Measurements from ENCODE around the gene MORN4.
"Not testable (repeated sequence)": the region's sequence is repeated elsewhere in the genome, so short reads cannot be mapped to it uniquely, and the experiment has no call there.

The MORN4 gene

DNA sequence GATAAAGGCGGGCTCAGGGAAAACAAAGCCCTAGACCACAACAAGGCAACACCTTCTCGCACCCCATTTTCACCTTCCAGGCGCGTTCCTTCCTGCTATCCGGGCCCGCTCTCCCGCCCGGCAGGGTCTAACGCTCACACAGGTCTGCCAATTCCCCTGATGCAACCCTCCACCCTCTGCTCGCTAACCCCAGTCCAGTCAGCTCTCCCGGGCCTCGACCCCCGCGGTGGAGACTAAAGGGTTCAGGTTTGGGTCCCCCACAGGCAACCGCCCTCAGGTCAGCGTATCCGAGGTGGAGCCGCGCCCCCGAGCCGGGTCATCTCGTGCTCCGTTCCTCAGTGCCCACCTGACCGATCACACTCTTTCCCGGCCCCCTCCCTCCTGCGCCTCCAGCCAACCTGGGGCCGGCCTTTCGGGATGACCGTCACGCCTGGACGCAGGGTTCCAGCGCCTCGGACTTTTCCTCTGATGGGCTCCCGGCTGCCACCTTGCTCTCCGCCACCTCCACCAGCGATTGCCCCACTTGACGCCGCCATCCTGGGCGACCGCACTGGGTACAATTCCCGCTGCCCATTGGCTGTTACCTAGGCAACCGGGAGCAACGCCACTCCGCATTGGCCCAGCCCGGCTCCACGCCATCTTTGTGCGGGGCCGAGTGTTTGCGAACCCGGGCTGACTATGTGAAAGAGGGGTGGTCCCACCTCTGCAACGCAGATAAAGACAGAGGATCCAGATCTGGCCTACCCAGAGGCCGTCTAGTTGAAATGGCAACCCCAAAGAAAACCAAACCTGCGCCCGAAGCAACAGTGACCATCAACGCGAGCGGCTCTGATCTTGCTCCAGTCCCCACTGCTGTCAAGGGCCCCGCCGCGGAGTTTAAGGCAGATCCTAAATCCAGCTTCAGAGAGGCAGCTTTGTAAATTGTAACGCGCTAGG is at the start of gene MORN4:
TSS of gene MORN4 (minus strand) at position 552 of the 936 bp plus-strand sequence. CDS start 13,847 bp downstream, outside the sequence.
- peak; percentile 91 for DNase-seq

DNA sequence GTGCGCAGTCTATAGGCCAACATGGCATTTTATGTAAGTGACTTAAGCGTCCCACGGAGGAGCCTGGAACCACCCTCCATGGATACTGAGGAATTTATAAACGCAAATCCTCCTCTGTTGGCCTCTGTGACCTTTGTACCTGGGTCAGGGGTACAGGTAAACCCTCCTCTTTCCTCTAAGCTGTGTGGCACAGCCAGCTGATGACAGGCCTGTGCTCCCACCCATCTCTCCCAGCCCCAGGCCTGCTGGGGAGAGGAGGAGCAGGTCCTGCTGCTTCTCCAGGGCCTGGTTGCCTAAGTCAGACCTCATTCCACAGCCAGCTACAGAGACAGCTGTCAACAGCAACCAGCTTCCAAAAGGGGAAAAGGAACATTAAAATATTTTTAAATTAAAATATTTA is 48.7 kb upstream of the MORN4 start:
- no peak for DNase-seq

DNA sequence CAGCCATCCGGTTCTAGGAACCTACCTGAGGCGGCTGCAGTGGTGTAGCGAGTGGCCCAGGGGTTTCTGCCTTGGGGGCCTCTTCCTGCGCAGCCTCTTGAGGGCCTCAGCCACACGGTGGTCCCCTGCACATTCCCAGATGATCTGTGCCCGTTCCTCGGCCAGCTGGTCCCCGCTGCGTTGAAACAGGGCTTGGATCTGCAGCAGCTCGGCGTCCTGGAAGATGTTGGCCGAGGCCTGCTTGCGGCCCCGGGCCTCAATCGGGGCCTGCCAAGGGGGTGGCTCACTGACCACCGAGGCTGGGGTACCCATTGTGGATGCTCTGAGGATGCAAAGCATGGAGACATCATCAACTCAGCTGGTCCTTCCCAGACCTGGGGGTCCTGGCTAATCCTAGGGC is 46.3 kb upstream of the MORN4 start:
- no peak for DNase-seq

DNA sequence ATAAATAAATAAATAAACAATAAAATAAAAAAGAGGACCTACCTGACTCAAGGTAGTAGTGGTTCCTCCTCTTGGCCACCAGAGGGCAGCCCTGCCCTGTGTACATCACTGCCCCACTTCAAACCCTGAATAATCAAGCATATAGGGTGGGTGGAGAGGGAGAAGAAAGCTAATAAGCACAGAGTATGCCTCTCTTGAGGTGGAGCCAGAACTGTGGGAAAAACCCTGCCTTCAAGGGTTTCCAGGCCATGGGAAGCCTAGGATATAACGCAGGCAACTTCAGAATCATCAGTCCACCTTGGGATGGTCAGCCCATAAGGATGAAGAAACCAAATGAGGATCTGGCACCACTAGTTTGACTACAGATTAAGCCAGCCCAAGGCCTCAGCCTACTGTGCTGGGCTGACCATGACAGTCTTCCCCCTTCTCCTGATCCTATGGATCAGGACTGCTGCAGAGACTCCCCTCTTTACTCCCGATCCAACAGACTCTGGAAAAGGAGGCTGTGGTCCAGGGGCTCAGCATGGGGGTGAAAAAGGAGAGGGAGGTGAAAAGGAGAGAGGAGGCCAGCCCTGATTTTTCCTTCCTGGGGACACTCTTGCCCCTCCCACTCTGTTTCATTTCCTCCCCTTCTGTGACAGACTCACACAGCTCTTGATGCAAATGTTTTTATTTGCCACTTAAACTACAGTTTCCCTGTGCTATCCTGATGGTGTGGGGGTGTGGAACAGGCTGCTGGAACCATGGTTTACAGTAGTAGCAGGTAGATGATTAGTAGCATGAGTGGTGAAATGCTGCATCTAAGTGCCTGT is 43.7 kb upstream of the MORN4 start:
- DNase-seq = peak; percentile 47

DNA sequence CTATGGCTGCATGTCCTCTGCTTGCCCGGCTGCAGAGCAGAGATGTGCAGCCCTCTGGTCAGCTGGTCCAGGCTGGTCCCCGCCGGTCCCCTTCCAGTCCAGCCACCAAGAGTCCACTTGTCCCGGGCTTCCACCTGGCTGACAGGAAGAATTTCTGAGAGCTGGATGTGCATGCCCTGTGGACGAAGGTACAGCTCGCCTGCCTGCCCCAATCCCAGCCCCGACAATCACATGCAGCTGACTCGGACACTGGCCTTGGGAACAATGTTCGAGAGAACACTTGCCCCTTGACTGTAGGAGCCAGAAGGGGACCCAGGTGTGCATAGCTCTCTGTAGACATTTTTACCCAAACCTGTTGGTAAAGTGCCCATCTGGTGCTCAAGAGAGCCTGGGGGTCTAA is 41.9 kb upstream of the MORN4 start:
- no peak for DNase-seq

DNA sequence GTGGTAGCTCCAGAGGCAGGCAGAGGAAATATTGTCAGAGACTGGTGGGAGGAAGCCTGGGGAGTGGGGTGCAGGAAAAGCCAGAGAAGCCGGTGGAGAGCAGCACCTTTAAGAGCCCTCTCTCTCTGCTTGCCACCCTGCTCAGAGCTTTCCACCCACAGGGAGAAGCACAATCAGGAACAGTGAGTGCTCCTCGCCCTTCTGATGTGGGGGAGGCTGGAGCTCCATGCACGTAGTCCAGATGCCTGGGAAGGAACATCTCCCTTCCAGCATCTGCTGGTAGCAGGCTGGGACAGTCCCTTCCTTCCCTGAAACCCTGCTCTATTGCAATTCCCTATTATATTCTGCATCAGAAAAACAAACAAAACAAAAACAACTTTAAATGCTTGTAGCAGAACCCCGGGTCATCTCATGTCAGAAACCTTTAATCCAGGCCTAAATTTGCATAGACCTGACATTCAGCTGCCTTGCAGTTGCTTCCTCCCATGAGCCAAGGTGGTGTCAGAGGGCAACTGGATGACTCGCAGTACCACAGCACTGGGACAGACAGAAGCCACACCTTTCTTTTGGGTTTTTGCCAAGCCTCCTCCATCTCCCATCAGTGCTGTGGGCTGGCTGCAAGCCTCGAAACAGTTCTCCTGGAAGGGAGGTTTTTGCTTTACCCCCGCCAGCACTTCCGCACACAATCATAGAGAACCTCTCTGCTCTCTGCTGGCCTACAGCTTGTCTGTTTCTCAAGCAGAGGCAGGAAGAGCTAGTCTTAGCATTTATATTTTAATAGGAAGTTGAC is 40.6 kb upstream of the MORN4 start:
- no peak for DNase-seq

DNA sequence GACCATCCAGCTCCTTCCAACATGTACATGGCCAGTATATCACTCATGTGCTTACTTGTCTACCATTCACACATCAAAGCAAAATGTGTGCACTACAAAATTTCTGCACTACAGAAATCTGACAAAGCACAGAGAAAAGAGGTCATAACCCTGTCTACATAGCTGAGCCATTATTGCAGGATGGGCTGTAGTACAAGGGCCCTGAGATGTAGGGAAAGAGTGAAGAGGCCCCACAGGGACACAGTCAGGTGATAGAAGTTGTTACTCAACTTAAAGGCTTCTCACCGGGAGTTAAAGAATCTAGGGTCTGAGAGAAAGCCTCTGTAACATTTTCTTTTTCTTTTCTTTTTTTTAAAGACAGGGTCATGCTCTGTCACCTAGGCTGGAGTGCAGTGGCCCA is 36.3 kb upstream of the MORN4 start:
- no peak for DNase-seq

DNA sequence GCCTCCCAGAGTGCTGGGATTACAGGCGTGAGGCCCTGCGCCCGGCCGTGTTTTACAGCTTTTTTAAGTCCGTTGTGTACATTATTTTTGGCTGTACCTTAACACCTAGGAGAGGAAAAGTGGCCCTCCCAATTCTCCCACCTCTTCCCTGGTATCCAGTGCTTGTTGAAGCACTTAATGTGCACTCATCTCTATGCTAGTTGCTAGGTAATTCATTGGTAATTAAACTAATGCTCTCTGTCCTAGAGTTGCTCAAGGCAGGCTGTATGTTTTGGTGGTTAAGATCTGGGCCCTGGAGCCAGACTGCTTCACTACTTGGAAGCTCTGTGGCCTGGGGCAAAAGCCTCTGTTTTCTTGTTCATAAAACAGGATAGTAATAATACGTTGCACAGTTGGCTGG is 34.2 kb upstream of the MORN4 start:
- DNase-seq = no peak

DNA sequence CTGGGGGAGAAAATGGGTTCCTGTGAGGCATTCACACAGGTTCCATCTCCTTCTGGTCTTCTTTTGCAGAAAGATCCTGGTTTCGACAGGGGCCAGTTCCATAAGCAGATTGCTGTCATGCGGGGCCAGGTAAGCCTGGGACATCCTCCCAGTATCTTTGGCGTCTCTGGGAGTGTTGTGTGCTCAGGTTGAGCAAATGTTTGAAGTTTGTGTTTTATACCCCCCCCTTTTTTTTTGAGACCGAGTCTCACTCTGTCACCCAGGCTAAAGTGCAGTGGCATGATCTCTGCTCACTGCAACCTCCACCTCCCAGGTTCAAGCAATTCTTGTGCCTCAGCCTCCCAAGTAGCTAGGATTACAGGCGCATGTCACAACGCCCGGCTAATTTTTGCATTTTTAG is 33.7 kb upstream of the MORN4 start:
- DNase-seq = no peak

DNA sequence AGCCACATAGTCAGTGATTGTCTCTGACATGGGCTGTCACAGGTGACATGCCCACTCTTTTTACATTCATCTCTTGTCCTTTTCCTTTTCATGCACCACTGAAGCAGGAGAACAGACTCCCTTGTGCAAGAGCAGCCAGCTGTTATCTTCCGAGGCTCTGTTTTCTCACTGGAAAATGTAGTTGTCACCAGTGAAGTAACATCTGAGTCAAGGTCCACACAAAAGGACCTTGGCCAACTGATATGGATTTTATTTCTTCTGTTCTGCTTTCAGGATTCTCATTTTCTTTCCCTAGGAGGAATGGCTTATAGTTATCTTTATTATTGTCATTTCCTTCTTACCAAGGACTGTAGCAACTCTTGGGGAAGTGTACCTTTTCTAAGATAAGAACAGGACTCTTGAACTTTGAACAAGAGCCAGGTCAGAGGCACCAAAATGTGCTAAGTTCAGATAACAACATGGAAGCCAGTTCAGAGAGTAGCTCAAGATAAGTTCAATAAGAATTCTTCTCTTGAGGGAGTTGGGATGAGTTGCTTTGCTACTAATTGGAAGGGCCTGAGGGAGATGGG is 31.1 kb upstream of the MORN4 start:
- DNase-seq = no peak

DNA sequence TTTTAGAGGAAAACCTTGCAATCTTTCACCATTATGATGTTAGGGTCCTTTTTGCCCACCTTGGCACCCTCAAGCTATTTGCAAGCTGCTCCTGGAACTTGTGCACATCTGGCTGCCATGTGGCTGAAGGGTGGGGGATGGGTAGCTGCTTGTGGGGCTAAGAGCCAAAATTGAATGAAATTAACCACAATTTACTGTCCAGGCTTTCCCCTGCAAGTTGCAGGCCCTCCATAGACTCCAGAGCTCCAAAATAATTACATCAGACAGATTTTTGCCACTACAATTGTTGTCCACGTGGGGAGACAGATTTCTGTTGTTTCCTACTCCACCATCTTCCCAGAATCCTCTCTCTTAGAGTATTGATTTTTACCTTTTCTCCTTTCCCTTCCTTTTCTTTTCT is 26.3 kb upstream of the MORN4 start:
- no peak for DNase-seq

DNA sequence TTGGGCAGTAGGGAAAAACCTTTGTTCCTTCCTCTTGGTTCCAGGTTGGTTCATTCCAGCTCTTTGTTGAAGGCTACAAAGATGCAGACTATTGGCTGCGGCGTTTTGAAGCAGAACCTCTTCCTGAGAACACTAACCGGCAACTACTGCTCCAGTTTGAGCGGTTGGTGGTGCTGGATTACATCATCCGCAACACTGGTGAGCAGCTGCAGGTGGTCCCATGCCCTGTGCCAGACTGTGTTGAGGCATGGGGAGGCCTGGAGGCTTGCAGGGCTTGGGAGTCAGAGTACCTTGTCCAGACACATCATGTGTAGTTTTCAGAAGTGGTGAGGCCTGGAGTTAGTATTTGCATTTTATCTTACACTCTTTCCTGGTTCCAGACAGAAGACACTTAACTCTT is 23.5 kb upstream of the MORN4 start:
- DNase-seq = no peak

DNA sequence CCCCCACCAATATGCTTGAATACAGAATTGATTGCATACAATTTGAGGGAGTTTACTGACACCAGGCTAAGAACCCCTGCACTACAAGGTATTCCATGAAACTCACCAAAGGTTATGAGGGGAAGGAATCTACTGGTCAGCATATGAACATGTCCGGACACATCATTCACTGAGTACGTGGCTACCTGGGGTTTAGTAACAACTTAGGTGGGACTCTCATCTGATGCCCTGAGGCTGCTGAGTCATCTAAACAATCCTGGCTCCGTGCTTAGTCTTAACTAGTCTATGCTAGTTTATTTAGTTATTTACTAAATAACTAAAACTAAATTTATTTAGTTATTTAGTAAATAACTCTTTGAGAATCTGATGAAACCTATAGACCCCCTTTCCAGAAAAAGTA is 18.5 kb upstream of the MORN4 start:
- no peak for DNase-seq

DNA sequence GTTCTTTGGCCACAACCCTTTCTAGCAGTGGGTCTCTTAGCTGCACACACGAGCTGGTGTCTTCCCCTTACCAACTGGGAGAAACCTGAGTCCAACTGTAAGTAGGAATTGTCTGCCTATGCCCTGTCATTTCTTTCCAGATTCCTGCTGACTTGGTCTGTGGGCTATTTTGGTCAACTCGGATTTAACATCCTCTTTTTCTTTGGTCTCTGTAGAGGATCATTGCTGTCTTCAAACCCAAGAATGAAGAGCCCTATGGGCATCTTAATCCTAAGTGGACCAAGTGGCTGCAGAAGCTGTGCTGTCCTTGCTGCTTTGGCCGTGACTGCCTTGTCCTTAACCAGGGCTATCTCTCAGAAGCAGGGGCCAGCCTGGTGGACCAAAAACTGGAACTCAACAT is 17.4 kb upstream of the MORN4 start:
- no peak for DNase-seq

DNA sequence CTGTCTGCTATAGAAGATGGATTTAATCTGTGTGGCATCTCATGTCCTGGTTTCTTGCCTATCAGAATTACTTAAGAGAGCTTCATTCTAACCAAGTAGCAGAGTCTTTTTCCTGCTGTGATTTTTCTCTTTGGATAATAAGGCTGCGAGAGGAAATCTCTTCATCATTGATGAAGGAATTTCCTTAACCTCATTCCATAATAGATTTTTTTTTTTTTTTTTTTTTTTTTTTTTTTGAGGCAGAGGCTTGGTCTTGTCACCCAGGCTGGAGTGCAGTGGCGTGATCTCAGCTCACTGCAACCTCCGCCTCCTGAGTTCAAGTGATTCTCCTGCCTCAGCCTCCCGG is 16.1 kb upstream of the MORN4 start:
- DNase-seq = not testable (repeated sequence)

DNA sequence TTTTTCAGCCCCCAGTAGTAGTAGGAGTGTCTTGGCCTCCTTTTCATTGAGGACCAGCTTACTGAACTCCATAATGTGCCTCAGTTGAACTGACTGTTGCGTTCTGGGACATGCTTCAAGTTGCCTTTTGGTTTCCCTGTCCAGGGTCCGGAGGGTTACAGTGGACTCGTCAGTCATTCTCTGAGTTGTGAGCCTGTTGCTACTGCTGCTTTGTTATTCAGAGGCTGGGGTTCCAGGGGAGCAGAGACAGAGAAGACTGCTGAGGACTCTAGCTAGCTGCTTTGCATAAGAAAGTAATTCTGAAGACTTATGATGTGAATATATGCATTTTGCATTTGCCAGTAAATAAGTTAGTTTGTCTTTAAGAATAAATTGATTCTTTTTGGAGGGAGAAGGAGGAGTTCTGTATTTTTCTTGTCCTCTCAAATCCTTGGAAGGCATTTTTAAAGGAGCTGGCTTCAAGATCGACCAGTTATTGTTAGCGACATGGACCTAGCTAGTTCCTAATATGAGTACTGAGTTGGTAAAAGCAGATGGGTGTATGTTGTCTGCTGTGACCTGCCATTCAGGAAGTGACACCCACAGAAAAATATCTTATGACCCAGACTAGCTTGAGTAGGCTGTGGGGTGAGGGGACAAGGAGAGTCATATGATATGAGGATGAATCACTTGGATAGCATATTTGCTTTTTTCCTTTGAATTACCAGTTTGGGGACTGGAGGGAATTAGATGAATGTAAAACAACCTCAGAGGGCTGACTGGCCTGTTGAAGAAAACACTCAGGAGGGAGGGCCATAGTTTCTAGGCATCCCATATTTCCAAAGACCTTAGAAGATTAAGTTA is 15.5 kb upstream of the MORN4 start:
- no peak for DNase-seq

DNA sequence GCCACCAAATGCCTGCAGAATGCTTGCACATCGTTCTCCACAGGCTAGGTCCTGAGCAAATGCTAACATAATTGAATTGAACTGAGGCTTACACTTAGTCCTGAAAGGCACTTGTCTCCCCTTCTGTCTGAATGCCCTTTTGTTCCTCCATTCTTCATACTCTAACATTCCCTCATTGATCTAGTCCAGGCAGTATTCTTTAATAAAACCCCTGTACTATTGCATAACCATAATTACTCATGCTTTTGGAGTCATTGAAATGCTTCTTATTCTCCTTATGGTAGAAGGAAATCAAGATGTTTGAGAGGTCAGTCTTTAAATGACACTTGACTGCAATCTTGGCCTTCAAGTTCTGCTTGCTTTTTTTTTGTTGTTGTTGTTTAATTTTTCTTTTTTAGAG is 14.3 kb upstream of the MORN4 start:
- DNase-seq = peak; percentile 40

DNA sequence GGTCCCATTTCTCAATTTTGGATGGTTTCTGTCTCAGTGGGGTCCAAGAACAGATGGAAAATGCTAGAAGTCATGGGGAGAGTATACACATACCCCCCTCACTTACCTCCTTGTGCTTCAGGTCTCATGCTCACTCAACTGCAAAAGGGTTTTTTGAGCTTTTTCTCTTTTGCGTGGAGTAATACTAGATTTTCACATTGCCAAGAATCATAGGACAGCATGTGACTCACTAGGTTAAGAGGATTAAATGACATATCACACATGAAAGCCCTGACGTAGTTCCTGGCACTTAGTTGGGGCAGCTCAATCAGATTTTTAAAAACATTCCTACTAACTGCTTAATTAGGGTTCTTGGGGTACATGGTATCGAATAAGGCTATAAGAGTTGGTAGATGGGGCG is 11.6 kb upstream of the MORN4 start:
- DNase-seq = no peak

DNA sequence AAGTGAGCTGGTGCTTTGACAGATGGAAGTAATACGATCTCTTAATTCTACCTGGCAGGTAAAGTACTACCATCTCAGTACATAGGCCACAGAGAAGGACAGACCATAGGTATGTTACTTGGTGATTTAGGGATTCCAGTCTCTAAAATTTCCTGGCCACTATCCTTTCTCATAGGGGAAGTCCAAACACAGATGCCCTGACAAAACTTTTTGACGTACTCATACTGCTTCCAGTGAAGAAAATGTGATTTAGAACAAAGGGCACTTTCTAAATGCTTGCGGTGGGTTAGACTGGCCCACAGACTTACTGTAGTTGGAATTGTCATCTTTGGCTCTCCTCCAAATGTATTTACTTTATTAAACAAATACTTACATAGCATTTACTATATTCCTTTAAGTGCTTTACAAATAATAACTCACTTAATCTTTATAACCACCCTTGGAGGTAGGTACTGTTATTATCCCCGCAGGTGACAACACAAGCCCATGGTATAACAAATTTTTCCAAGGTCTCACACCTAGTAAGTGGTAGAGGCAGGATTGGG is 10.2 kb upstream of the MORN4 start:
- no peak for DNase-seq

DNA sequence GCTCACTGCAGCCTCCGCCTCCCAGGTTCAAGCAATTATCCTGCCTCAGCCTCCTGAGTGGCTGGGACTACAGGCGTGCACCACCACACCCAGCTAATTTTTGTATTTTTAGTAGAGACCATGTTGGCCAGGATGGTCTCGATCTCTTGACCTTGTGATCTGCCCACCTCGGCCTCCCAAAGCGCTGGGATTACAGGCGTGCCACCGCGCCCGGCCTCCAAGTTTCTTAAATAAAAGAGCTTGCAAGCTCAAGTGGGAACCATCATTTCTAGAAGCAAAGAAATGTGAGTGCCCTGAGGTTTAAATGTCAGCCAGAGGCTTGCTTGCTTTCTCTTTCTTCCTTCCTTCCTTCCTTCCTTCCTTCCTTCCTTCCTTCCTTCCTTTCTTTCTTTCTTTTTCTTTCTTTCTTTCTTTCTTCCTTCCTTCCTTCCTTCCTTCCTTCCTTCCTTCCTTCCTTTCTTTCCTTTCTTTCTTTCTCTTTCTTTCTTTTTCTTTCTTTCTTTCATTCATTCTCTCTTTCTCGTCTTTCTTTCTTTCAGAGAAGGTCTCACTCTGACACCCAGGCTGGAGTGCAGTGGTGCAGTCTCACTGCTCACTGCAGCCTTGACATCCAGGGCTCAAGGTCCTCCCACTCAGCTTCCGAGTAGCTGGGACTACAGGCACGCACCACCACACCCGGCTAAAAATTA is 9.3 kb upstream of the MORN4 start:
- not testable (repeated sequence) for DNase-seq
